Measurements from ENCODE around the gene STAT4.

The STAT4 gene

GRCh38 chr2:191032588-191033429 is 118.0 kb downstream of the STAT4 start:
- no peak overlapping the region for H3K4me3 ChIP-seq (ENCODE audit: control insufficient read depth, low read depth, low read length)
- DNase-seq (ENCODE audit: low read depth), result no peak
- no peak for TF ChIP-seq CTCF (IDR thresholded peaks at IDR 0.05; ENCODE audit: control insufficient read depth, insufficient read depth, low read depth, low read length, missing control alignments)

GRCh38 chr2:191031256-191031655 is 119.5 kb downstream of the STAT4 start:
- no peak overlapping the region for H3K4me3 ChIP-seq (ENCODE audit: control insufficient read depth, low read depth, low read length)
- DNase-seq (ENCODE audit: low read depth), result no peak
- no peak for TF ChIP-seq CTCF (IDR thresholded peaks at IDR 0.05; ENCODE audit: control insufficient read depth, insufficient read depth, low read depth, low read length, missing control alignments)

- no peak overlapping the region for H3K4me3 ChIP-seq (ENCODE audit: control insufficient read depth, low read depth, low read length)
- no peak for DNase-seq (ENCODE audit: low read depth)
- peak; percentile 61 for TF ChIP-seq CTCF (IDR thresholded peaks at IDR 0.05; ENCODE audit: control insufficient read depth, insufficient read depth, low read depth, low read length, missing control alignments)
These were observed 120.2 kb downstream of the STAT4 start for GRCh38 chr2:191030521-191031154.

- no peak overlapping the region for H3K4me3 ChIP-seq (ENCODE audit: control insufficient read depth, low read depth, low read length)
- no peak for DNase-seq (ENCODE audit: low read depth)
- TF ChIP-seq CTCF (IDR thresholded peaks at IDR 0.05; ENCODE audit: control insufficient read depth, insufficient read depth, low read depth, low read length, missing control alignments), result no peak
These were observed 121.4 kb downstream of the STAT4 start for GRCh38 chr2:191029280-191029950.

- H3K4me3 ChIP-seq (ENCODE audit: control insufficient read depth, low read depth, low read length), result no peak overlapping the region
- DNase-seq (ENCODE audit: low read depth), result no peak
- no peak for TF ChIP-seq CTCF (IDR thresholded peaks at IDR 0.05; ENCODE audit: control insufficient read depth, insufficient read depth, low read depth, low read length, missing control alignments)
These were observed 124.4 kb downstream of the STAT4 start for GRCh38 chr2:191026377-191026776.

GRCh38 chr2:191025135-191025534 is 125.7 kb downstream of the STAT4 start:
- no peak for DNase-seq (ENCODE audit: low read depth)
- TF ChIP-seq CTCF (IDR thresholded peaks at IDR 0.05; ENCODE audit: control insufficient read depth, insufficient read depth, low read depth, low read length, missing control alignments), result no peak
- no peak overlapping the region for H3K4me3 ChIP-seq (ENCODE audit: control insufficient read depth, low read depth, low read length)

Data from AG09309 (cell line).